Measurements from ENCODE around the gene PI4KA.

DNA sequence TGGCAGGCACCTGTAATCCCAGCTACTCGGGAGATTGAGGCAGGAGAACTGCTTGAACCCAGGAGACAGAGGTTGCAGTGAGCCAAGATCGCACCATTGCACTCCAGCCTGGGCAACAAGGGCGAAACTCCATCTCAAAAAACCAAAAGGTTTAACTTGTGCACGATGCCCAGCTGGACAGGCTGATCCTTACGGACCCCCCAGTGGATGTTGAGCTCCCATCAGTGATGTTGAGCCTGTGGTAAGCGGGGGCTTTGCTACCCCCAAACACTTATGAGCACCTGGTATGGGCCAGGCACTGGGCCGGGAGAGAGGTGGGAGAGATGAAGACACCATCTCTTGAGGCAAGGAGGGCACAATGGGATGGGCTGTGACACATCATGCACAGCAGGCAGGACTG lies 92.1 kb downstream of the PI4KA start:
- TF ChIP-seq, protein P1, sequence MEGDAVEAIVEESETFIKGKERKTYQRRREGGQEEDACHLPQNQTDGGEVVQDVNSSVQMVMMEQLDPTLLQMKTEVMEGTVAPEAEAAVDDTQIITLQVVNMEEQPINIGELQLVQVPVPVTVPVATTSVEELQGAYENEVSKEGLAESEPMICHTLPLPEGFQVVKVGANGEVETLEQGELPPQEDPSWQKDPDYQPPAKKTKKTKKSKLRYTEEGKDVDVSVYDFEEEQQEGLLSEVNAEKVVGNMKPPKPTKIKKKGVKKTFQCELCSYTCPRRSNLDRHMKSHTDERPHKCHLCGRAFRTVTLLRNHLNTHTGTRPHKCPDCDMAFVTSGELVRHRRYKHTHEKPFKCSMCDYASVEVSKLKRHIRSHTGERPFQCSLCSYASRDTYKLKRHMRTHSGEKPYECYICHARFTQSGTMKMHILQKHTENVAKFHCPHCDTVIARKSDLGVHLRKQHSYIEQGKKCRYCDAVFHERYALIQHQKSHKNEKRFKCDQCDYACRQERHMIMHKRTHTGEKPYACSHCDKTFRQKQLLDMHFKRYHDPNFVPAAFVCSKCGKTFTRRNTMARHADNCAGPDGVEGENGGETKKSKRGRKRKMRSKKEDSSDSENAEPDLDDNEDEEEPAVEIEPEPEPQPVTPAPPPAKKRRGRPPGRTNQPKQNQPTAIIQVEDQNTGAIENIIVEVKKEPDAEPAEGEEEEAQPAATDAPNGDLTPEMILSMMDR (IDR thresholded peaks at IDR 0.05), result no peak
- TF ChIP-seq EZH2phosphoT487 (IDR thresholded peaks at IDR 0.05) (no peak), EZH2 (IDR thresholded peaks at IDR 0.05) (no peak)

All from neural progenitor cell (in vitro differentiated cells).